Keratinocyte (primary cell): Measurements from ENCODE around the gene PRR9. TPM values are rescaled to one million over a fixed set of nuclear protein-coding genes. Genes with fewer than 3 reads are reported as not detected.

ENCODE experiments used
- DNase-seq: peaks from one replicate; pipeline ENCODE4 v3.0.0-alpha.2; 2011; ENCODE audit warnings: low read depth, missing footprints, low spot score
- FAIRE-seq: peaks from 2 replicates; lab custom pipeline; 2011; peaks lifted over from hg19 to GRCh38; lab: Jason Lieb, UNC
- H2AFZ ChIP-seq: 2 replicates; pipeline ENCODE4 v1.6.0; 2012; ENCODE audit warnings: low read length, control low read depth, inconsistent platforms; ENCODE audit not compliant: control insufficient read depth
- H3K27ac ChIP-seq: 2 replicates; pipeline ENCODE4 v1.5.1; 2011; ENCODE audit warnings: low read length; ENCODE audit not compliant: control insufficient read depth, insufficient read depth
- H3K27me3 ChIP-seq: 3 replicates; pipeline ENCODE4 v1.6.0; 2011; ENCODE audit warnings: low read length; ENCODE audit not compliant: control insufficient read depth, insufficient read depth; ENCODE audit errors: extremely low read depth
- H3K36me3 ChIP-seq, 2 experiments: 2 replicates in 1 of 2; 3 replicates in 1 of 2; pipeline ENCODE4 v1.5.1; 2011; ENCODE audit warnings: low read length in 2 of 2, mild to moderate bottlenecking in 1 of 2; ENCODE audit not compliant: control insufficient read depth in 2 of 2, insufficient read depth in 2 of 2; ENCODE audit errors: extremely low read depth in 1 of 2
- H3K4me1 ChIP-seq: 3 replicates; pipeline ENCODE4 v1.5.1; 2011; ENCODE audit warnings: low read length; ENCODE audit not compliant: control insufficient read depth, insufficient read depth; ENCODE audit errors: extremely low read depth
- H3K4me2 ChIP-seq: 3 replicates; pipeline ENCODE4 v1.6.0; 2011; ENCODE audit warnings: low read depth, low read length; ENCODE audit not compliant: control insufficient read depth, insufficient read depth; ENCODE audit errors: extremely low read depth
- H3K4me3 ChIP-seq, 3 experiments: fragments of 200-600 bp in 1 of 3; sonication (generic) in 1 of 3; 2 replicates in 2 of 3; 3 replicates in 1 of 3; pipeline ENCODE4 v1.5.1; 2011 to 2016; ENCODE audit warnings: low read length in 3 of 3, mild to moderate bottlenecking in 3 of 3, control low read depth in 2 of 3, inconsistent platforms in 1 of 3, low read depth in 1 of 3, mixed read lengths in 1 of 3, mixed run types in 1 of 3, moderate library complexity in 1 of 3; ENCODE audit not compliant: control insufficient read depth in 2 of 3, insufficient read depth in 2 of 3; ENCODE audit errors: extremely low read depth in 1 of 3
- H3K79me2 ChIP-seq: 2 replicates; pipeline ENCODE4 v1.6.0; 2012; ENCODE audit warnings: low read length; ENCODE audit not compliant: control insufficient read depth, insufficient read depth
- H3K9ac ChIP-seq: 3 replicates; pipeline ENCODE4 v1.6.0; 2011; ENCODE audit warnings: low read length; ENCODE audit not compliant: control insufficient read depth, insufficient read depth; ENCODE audit errors: extremely low read depth
- H3K9me1 ChIP-seq: 3 replicates; pipeline ENCODE4 v1.6.0; 2011; ENCODE audit warnings: low read length; ENCODE audit not compliant: control insufficient read depth, insufficient read depth; ENCODE audit errors: extremely low read depth
- H3K9me3 ChIP-seq: 2 replicates; pipeline ENCODE4 v1.5.1; 2012; ENCODE audit warnings: low read depth, low read length; ENCODE audit not compliant: control insufficient read depth
- H4K20me1 ChIP-seq: 3 replicates; pipeline ENCODE4 v1.6.0; 2011; ENCODE audit warnings: low read length; ENCODE audit not compliant: control insufficient read depth, insufficient read depth; ENCODE audit errors: extremely low read depth
- EZH2 ChIP-seq: IDR thresholded peaks from one replicate; pipeline ENCODE4 v1.6.1; 2012; ENCODE audit warnings: inconsistent platforms, mild to moderate bottlenecking, low read length, moderate library complexity
- dilution Hi-C: fragments of 300-500 bp; cut with MboI; formaldehyde crosslinking; loops from one replicate; pipeline ENCODE4 v1.7.0; 2020; ENCODE audit warnings: low sequenced_read_pairs; ENCODE audit not compliant: extremely low pct_ligation_motif_present
- polyA plus RNA-seq, 5 experiments: library from polyadenylated mRNA; depleted of rRNA in 3 of 5; stranded (reverse) in 3 of 5; stranded (forward) in 1 of 5; unstranded in 1 of 5; fragments of >200 nt; gene quantifications; 1 replicate in 1 of 5; 2 replicates in 3 of 5; 3 replicates in 1 of 5; pipeline versions ENCODE4 v1.2.1 to v1.2.3, GENCODE V29; 2011 to 2012; ENCODE audit warnings: missing spikeins in 2 of 5, low read depth in 1 of 5, low replicate concordance in 1 of 5
- TF ChIP-seq, protein P1 (sequence below), 3 experiments: IDR thresholded peaks in 1 of 3; conservative IDR thresholded peaks in 1 of 3; optimal IDR thresholded peaks in 1 of 3; 2 replicates in 2 of 3; 3 replicates in 1 of 3; pipeline versions ENCODE3 to v1.5.1; 2011; ENCODE audit warnings: low read length in 3 of 3, mild to moderate bottlenecking in 3 of 3, moderate library complexity in 2 of 3, control low read depth in 1 of 3, inconsistent platforms in 1 of 3; ENCODE audit not compliant: insufficient read depth in 2 of 3; ENCODE audit errors: extremely low read depth in 1 of 3

Gene PRR9
- polyA plus RNA-seq, 1 donor (not counting 4 experiments of a cell fraction or from before 2014, with no cell fraction given), result 2.6 TPM

DNA sequence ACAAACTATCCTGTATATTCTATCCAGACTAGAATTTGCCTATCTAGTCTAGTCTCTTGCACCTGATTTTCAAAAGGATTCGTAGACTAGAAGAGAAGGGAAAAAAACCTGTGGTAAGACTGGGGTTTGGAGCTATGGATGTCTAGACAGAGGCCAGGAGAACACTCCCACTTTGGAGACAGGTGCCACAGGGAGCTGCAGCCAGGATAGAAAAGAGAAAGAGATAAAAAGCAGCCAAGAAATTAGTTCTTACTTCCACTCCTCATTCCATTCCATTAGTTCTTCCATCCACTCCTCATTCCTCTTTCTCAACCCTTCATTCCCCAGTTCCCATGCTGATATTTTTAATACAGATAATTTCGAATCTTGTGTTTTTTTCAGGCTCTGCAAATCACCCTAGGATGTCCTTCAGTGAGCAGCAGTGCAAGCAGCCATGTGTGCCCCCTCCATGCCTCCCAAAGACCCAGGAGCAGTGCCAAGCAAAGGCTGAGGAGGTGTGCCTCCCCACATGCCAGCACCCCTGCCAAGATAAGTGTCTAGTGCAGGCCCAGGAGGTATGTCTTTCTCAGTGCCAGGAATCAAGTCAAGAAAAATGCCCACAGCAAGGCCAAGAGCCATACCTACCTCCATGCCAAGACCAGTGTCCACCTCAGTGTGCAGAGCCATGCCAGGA, 496 bp downstream of the PRR9 start:
- H3K4me3 ChIP-seq, result no peak overlapping the region
- H3K4me1 ChIP-seq, result no peaks in the 10 kb centered on the region
- no peak overlapping the region for H3K9ac ChIP-seq
- TF ChIP-seq, protein P1, sequence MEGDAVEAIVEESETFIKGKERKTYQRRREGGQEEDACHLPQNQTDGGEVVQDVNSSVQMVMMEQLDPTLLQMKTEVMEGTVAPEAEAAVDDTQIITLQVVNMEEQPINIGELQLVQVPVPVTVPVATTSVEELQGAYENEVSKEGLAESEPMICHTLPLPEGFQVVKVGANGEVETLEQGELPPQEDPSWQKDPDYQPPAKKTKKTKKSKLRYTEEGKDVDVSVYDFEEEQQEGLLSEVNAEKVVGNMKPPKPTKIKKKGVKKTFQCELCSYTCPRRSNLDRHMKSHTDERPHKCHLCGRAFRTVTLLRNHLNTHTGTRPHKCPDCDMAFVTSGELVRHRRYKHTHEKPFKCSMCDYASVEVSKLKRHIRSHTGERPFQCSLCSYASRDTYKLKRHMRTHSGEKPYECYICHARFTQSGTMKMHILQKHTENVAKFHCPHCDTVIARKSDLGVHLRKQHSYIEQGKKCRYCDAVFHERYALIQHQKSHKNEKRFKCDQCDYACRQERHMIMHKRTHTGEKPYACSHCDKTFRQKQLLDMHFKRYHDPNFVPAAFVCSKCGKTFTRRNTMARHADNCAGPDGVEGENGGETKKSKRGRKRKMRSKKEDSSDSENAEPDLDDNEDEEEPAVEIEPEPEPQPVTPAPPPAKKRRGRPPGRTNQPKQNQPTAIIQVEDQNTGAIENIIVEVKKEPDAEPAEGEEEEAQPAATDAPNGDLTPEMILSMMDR (optimal IDR thresholded peaks at IDR 0.05 in 1 of 3, IDR thresholded peaks at IDR 0.05 in 1 of 3, conservative IDR thresholded peaks at IDR 0.05 in 1 of 3; ENCODE audit: extremely low read depth in 1 of 3, insufficient read depth in 2 of 3, low read length in 3 of 3), result no peak
- no peak for TF ChIP-seq EZH2
- H3K4me2 ChIP-seq, result no peak overlapping the region
- FAIRE-seq, result no peak
- H2AFZ ChIP-seq, result no peak overlapping the region
- no peaks in the 10 kb centered on the region for H4K20me1 ChIP-seq
- no peaks in the 10 kb centered on the region for H3K9me3 ChIP-seq
- H3K79me2 ChIP-seq, result no peaks in the 10 kb centered on the region
- DNase-seq, result no peak
- no peaks in the 10 kb centered on the region for H3K36me3 ChIP-seq
- H3K27me3 ChIP-seq, result no peaks in the 10 kb centered on the region
- H3K9me1 ChIP-seq, result no peaks in the 10 kb centered on the region
- no peak overlapping the region for H3K27ac ChIP-seq
- dilution Hi-C loops, result no loop called here

DNA sequence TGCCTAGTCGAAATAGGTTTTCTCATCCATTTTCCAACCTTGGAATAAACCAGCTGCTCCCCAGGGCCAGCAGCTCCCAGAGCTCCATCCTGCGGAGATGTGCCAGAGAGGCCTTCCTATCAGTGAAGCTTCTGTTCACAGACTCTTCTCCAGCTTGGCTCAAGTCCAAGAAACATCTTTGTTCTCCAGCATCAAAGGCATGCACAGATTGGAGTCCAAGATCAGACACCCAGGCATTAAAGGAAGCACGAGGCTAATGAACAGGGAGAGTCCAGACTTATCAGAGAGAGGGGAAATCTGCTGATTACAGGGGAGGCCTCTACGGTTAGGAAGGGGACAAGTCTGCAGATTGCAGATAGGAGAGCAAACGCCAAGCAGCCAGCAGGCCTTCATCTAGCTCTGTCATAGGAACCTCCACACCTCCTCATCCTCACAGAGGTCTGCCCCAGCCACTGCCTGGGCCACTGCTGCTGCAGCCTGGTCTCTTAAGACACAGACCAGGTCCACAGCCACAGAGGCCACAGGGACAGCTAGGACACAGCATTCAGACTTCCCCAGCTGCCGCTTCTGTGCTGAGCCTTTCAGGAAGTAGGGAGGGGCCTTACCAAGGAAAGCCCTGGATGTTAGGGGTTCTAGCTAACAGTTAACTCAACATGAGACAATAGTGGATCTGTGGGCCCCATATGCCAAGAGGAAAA, 3.4 kb downstream of the PRR9 start:
- no peak overlapping the region for H3K4me3 ChIP-seq
- H4K20me1 ChIP-seq, result no peaks in the 10 kb centered on the region
- no peaks in the 10 kb centered on the region for H3K9me3 ChIP-seq
- no peak overlapping the region for H3K4me2 ChIP-seq
- no peaks in the 10 kb centered on the region for H3K9me1 ChIP-seq
- no peak for DNase-seq
- H3K36me3 ChIP-seq, result no peaks in the 10 kb centered on the region
- H2AFZ ChIP-seq, result no peak overlapping the region
- no peak overlapping the region for H3K9ac ChIP-seq
- H3K79me2 ChIP-seq, result no peaks in the 10 kb centered on the region
- TF ChIP-seq, protein P1 (optimal IDR thresholded peaks at IDR 0.05 in 1 of 3, IDR thresholded peaks at IDR 0.05 in 1 of 3, conservative IDR thresholded peaks at IDR 0.05 in 1 of 3; ENCODE audit: extremely low read depth in 1 of 3, insufficient read depth in 2 of 3, low read length in 3 of 3), result no peak
- no peak for TF ChIP-seq EZH2
- no peak overlapping the region for H3K27ac ChIP-seq
- H3K27me3 ChIP-seq, result peaks cover 4% of the 10 kb centered on the region
- dilution Hi-C loops, result no loop called here
- no peaks in the 10 kb centered on the region for H3K4me1 ChIP-seq
- no peak for FAIRE-seq
